NCI-H1694 (cell line): ENCODE data around the gene PCDH17.

Experiments used
- DNase-seq: peaks from one replicate; lab custom pipeline; 2025; lab: John Stamatoyannopoulos, UW

Gene PCDH17

DNA sequence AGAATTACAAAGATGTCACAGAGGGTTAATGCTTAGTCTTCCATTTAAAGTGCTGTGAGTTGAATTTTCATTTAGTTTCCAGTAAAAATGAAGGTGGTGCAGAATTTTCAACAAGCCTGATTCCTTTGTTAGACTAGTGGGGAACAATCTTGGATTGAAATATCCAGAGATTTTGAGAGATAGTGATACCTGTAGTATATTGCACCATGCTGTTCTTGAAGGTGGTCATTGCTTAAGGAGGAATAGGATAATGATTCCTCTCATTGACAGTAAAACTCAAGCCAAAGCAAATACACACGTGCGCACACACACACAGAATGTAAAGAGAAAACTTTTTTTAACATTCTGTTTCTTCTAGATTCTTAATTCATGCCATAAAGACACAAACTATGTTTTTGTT is 5.3 kb downstream of the PCDH17 start:
- no peak for DNase-seq

DNA sequence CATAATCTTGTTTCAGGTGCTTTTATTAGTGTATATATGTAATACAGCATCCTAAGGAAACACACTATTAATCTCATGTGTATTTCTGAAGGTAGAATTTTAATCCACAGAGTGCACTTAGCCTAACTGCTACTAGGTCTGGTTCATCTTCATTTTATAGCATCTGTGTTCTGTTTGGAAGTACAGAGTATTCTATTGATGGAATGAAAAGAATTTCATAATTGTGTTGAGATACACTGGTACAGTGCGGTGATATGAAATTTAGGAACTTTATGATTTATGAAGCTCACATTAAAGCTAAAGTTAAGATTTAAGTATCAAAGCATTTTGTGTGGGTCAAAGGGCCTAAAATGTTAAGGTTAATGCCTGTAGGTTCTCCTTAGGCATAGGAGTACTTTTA is 6.0 kb downstream of the PCDH17 start:
- no peak for DNase-seq

DNA sequence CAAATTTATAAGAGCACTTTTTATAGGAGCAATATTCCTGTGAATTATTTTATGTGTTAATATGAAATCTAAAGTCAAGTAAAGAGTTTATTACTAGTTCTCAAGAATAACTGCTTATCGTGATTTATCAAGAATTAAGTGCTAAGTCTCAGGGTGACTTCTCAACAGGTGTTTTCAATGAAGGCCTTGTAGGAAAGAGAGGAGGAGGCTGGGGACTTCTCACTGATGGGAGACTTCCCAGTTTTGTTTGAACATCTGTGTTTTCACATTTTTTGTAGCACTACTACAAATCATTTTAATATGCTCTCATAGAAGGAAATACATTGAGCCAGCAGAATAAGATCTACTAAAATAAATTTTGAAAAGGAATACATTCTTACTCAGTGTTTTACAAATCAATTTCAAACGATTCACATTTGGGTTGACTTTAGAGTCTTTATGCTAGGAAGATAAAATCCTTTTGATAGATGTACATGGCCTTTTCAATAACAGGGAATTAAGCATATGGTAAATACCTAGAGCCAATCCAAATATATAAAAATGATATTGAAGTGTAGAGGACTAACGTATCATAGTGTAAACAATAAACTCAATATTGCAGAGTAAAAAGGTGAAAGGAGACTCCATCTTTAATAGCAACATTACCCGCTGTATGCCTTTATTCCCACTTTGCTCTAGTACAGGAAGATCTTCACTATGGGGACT is 6.8 kb downstream of the PCDH17 start:
- no peak for DNase-seq

DNA sequence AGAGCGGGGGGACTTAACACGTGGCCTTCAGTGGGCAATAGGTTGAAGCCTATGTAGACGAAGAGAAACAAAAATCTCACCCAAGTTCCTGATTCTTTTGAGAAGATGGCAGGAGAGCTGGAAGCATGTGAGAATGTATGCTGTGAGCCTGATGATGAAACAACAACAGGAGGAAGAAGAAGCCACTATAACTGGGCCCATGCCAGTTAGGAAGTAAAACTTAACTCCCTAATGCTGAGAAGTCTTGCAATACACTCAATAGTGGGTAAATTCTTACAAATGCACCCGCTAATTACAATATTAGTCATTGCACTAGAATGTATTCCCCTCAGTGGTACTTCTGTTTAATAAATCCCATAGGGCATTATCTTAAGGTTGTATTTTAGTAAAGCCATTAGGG is 9.1 kb downstream of the PCDH17 start:
- no peak for DNase-seq

DNA sequence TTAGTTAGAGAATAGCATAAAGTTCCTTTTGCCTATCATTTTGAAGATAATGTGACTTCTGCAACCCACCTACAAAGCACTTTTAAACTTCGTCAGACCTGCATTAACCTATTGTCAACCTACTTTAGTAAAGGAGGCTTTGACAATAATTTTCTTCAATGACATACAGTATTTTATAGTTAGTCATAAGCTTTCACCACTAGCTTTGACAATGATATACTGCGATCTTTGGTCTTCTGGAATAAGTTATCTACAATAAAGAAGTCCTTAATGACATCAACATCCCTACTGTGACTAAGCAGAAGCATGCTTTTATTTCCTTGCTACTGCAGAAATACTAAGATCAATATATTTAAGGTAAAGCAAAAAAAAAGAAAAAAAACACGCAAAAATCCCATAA is 9.5 kb downstream of the PCDH17 start:
- no peak for DNase-seq

DNA sequence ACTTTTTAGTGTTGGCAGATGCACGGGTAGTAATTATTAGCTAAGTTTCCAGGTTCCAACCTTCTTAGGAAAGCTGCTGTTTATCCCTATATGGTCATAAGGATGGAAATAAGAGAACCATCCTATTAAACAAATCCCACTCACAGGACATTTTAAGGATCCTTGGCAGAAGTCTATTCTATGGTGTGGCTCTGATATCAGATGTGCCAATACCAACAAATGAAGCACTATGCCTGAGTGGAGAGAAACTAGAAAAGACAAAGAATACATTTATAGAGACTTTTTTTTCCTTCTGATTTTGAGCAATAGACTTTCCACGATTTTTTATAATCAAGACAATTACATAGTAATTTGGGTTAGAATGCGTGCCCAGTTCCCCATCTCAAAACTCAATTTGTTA is 12.6 kb downstream of the PCDH17 start:
- DNase-seq: no peak

DNA sequence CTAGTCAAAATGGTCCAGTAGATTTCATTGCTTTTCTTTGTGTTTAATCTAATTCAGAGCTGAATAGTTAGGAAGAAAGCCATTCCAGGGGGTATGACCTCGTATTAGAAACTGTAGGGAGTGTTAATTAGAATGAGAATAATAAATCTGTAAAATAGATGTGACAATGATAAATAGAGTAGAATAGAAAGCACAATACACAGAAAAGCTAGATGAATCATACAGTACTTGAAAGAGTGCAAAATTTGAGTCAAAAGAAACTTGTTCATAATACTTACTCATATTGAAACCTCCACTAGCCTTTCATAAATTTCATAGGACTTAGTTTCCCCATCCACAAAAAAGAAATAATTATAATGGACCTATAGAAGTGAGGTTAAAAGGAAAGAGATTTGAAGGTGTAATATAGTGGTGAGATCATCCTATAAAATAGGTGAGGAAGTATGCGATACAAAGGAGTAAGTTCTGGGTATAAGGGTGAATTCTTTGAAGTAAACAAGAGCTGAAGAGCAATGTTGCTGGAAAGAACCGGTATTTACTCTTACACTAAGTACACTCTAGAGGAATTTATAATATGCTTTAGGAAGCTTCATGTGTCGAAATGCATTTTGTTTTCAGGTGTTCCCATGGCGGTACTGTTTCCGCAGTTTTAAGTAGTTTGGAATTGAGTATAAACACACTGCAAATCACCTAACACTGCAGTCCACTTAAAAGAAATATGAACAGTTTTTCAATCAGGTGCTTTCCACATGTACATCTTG is 21.9 kb downstream of the PCDH17 start:
- DNase-seq: no peak

DNA sequence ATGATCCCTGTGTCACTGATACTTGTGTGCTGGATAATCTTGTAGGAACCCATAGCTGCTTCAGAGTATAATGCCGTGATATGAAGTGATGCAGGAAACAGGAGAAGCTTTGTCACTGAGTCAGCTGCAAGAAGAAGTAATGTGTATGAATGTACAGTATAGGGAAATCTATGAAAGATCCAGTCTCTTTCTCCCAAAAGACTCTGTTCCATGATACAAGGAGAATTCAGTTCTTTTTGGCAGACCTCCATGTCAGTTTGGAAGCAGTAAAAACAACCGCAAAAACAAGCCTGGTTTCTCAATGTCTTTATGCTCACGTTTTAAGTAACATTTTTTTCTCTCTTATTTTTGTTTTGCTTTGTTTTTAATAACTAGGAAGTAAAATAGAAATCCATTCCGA is 33.9 kb downstream of the PCDH17 start:
- DNase-seq: no peak

DNA sequence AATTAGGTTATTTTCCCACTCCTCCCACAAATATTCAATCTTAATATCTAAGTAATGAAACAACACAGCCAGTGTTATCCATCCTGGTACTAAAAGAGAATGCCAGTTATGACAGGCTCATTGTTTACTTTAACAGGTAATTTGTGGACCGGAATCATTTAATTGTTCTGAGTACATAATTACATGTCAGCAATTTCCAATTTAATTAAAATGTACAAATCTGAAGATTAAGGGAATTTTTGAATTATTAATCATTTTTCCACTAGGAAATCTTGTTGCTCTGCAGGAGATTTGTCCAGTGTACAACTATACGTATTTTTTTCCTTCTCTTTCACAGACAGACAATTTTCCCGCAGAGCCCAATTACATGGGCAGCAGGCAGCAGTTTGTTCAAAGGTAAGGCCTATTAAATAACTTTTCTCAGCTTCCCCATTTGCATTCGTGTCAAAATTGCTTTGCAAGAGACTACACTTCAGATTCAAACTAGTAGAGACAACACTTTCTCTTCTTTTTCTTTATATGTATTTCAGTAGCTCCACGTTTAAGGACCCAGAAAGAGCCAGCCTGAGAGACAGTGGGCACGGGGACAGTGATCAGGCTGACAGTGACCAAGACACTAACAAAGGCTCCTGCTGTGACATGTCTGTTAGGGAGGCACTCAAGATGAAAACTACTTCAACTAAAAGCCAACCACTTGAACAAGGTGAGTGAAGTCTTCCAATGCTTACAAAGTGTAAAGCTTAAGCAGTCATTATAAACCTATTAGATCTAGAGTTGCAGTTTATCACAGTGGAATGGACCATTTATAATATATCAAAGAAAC is 34.8 kb downstream of the PCDH17 start:
- DNase-seq: no peak

DNA sequence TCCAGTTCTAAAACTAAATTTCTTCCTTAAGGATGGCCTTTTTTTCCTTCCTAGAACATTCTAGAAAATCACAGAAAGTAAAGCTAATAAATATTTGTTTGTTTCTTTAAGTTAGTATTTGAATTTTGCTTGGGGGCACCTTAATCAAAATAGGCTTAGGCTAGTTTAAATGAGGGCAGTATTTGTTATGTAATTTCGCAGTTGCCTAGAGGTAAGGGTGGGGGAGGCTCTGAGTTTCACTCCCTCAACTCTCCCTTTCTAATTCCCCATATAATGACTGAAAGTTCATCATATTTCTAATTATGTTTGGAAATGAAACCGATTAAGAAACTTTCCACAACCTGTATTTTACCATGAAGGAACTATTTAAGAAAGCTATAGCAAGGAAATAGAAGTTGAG is 40.6 kb downstream of the PCDH17 start:
- no peak for DNase-seq

DNA sequence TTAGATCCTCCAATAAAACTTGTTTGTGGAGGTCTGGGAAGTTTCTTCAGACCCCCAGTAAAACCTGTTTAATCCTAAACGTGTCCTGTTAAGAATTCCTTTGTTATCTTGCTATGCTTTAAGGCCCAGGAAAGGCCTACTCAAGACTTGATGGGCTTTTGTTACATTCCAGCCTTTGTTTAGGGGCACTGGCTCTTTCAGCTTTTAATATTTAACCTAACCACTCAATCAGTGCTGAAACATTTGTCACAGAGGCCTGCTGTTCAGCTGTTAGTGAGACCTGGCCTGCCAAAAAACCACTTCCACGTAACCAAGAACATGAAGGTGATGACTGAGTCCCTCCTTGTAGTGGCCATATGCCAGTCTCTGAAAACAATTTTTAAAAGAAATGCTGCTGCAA is 41.7 kb downstream of the PCDH17 start:
- no peak for DNase-seq

DNA sequence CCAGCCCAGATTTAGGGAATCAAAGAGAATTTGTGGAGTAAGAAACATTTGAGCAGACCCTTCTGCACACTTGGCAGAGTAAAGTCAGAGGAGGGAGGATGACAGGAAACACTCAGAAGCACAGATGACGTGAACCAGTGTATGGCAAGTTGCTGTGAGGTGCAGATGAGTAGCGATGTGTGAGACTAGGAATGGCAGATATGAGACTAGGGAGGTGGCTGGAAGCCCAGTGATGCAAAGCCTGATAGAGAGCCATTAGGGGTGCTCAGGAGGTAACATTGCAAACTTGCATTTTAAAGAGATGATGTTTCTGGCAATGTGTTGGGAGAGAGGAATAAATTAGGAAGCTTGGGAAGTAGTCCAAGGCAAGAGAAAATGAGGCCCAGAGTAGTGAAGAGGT is 44.0 kb downstream of the PCDH17 start:
- DNase-seq: no peak

DNA sequence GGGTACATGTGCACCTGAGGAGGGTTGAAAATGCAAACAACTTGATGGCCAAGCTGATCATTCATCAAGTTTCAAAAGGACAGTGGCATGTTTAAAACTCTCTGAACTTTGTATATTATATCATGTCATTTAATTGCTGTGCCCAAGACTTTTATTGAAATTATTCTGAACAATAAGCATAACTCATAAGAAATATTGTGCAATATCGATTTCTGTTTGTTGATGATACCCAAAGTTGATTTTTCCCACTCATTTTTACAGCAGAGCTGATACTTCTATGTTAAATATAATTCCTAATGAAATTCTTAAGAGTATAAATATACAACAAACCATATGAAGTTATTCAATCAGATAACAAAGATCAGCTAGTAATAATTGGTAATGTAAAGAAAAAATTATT is 49.1 kb downstream of the PCDH17 start:
- DNase-seq: no peak

DNA sequence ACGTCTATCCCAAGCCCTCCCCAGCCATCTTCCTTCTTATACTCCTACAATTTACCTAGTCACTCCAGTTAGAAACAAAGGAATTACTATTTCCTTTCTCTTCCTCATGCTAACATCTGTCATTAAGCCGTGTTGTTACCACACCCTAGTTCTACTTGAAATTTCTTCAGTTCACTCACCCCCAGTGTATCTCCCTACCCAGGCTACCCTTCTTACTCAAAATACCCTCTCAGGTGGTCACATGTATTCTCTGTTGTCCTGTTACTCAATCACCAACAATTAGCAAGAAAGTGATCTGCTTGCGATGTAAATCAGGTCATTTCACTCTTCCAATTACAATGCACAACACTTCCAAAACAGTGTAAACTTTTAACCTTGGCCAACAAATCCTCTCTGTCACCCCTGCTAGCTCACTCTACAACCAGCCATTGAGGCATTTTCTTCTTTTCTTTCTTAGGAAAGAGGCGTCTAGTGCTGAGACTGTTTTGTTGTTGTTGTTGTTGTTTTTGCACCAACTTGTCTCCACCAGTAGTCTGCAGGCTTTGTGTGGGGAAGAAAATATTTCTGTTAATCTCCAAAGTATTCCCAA is 50.7 kb downstream of the PCDH17 start:
- no peak for DNase-seq

DNA sequence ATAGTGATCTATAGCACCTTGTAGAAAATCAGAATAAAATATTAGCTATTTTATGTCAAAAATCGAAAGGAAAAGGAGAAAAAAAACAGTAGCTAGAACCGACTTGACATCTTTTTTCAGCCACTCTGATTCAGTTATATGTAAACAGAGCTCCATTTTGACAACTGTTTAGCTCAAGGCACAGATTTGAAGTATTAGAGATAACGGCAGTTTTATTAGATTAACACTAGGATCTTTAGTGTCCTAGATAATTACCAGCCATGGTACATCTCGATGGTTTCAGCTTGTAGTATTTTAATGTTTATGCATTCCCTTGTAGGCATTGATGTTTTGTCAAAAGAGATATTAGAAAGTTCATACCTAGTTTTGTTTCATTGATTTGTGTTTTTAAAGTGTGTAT is 67.3 kb downstream of the PCDH17 start:
- no peak for DNase-seq

DNA sequence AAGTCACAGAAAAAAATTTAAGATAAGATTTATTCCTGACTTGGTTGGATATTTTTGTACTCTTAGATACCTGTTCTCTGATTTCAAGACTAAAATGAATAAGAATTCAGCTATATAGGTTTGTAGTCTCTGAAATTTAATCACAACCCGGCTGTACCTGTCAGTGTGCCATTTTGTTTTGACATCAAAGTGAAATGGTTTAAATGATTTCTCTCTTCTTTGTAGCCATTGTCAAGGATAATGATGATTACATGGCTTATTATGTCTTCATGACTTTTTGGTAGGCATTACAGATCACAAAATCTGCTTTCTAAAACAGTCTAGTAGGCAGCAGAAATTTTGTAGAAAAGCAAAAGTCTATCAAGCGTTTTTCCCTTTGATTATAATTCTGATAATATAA is 72.5 kb downstream of the PCDH17 start:
- DNase-seq: no peak

DNA sequence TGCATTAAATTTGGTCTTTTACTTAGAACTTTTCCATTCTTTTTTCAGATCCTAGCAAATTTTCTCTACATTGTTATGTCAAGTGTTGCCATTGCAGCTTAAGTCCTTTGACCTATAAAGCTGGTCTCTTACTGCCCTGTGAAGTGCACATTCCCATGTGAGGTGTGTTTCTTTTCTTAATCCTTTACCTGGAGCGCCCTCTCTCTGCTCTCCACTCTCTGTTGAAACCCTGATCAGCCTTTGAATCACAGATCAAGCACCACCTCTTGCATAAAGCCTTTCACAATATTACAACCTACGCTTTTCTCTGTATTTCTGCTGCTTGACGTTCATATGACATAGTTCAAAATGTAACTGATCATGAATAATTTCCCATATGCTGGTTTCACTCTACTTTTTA is 84.8 kb downstream of the PCDH17 start:
- DNase-seq: no peak

DNA sequence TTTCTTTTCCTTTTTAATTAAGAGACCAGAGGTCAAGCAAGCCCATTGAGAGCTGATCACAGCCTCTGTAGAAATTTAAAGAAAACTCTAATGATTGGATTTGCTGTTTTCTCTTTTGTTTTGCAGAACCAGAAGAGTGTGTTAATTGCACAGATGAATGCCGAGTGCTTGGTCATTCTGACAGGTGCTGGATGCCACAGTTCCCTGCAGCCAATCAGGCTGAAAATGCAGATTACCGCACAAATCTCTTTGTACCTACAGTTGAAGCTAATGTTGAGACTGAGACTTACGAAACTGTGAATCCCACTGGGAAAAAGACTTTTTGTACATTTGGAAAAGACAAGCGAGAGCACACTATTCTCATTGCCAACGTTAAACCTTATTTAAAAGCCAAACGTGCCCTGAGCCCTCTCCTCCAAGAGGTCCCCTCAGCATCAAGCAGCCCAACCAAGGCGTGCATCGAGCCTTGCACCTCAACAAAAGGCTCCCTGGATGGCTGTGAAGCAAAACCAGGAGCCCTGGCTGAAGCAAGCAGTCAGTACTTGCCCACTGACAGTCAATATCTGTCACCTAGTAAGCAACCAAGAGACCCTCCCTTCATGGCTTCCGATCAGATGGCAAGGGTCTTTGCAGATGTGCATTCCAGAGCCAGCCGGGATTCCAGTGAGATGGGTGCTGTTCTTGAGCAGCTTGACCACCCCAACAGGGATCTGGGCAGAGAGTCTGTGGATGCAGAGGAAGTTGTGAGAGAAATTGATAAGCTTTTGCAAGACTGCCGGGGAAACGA is 93.1 kb downstream of the PCDH17 start:
- DNase-seq: no peak

DNA sequence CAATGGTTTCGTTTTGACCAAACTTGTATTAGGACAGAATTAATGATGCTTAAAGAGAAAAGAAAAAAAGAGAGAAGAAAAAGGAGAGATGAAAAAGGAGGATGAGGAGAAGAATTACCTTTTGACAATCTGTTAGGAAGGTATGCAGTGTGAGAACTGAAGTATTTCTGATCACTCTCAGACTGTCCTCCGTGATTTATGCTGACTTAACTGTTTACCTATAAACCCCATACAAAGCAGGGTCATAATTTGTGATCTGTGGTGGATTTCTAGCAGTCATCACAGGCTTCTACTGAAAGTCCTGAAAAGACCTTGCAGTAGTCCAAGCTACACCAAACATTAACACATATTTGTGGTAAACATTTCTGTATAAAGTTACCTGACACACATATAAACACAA is 93.9 kb downstream of the PCDH17 start:
- no peak for DNase-seq

DNA sequence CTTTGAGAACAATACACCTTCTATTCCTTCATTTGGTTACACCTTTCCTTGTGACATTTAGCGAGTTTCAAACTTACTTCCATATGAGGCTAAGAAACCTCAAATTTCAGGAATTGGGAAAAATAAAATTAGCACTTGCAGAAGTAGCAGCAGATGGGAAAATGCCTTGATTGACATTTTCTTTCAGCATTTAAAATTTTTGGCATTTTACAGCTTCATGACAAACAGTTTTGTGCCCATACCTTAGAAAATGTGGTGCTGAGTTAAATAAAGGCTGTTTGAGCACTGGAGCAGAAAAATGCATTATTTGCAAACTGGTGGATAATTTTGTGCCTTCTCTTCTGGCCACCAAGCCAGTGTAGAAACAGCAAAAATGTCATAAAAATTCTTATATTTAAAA is 95.4 kb downstream of the PCDH17 start:
- no peak for DNase-seq

DNA sequence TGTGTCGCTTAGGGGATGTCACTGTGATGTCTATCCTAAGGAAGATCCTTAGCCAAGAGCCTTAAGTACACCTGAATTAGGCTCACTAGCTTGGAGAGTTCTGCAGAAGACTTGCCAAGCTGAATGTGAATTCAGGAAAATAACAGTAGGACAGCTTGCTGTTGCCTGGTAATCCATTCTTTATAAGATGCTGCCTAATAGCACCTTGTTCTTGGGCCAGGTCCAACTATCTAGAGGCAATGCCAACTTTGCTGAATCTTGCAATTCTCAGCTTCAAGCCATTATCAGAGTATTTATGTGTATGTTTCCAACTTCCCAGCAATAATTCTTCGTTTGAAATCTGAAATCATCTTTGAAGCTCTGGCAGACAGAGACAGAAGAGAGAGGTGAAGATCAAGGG is 102.8 kb downstream of the PCDH17 start:
- DNase-seq: no peak

DNA sequence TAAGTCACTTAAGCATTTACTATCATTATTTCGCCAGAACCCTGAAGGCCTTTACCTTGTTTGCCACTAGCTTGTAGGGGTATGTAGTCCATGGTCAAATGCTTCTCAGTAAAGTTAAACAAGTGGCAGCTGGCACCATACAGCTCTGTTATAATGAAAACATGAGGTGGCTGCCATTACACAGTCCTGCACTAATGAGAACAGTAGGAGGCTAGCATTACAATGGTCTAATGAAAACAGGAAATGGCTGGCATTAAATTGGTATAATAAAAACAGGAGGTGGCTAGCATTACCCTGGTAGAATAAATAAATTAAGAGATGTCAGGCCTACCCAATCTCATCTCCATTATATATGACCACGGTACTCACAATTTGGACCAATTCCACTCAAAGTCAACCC is 107.5 kb downstream of the PCDH17 start:
- no peak for DNase-seq
